Chondrocyte (in vitro differentiated cells): ENCODE results near the gene CTDSP1. TPM values are rescaled to one million over a fixed set of nuclear protein-coding genes. Genes with fewer than 3 reads are reported as not detected.

ENCODE experiments used
- DNase-seq: peaks from one replicate; pipeline ENCODE4 v3.0.0; 2021; ENCODE audit warnings: mixed read lengths, low spot score
- H3K27ac Mint-ChIP-seq: one replicate; pipeline ENCODE4 v1.8.0; 2021; ENCODE audit warnings: mild to moderate bottlenecking, moderate library complexity, mixed read lengths; ENCODE audit not compliant: unreplicated experiment
- H3K27me3 Mint-ChIP-seq: 2 replicates; pipeline ENCODE4 v1.8.0; 2021; ENCODE audit warnings: low read depth, mixed read lengths
- H3K36me3 Mint-ChIP-seq: 2 replicates; pipeline ENCODE4 v1.8.0; 2021; ENCODE audit warnings: low read depth, mixed read lengths
- H3K4me1 Mint-ChIP-seq: 2 replicates; pipeline ENCODE4 v1.8.0; 2021; ENCODE audit warnings: low read depth, mild to moderate bottlenecking, mixed read lengths
- H3K4me3 Mint-ChIP-seq: one replicate; pipeline ENCODE4 v1.8.0; 2021; ENCODE audit warnings: mild to moderate bottlenecking, moderate library complexity, mixed read lengths; ENCODE audit not compliant: unreplicated experiment
- H3K9me3 Mint-ChIP-seq: 2 replicates; pipeline ENCODE4 v1.8.0; 2021; ENCODE audit warnings: low read depth, mixed read lengths
- total RNA-seq: library from RNA; stranded (reverse); gene quantifications from 3 replicates; pipeline ENCODE4 v1.2.1, GENCODE V29; 2021
- TF ChIP-seq, protein P1 (sequence below): fragments of 200-600 bp; sonication (generic); IDR thresholded peaks from 2 replicates; pipeline ENCODE4 v1.5.0; 2021; ENCODE audit warnings: antibody characterized with exemption, mild to moderate bottlenecking, moderate library complexity

The CTDSP1 gene
- total RNA-seq, 1 donor from 2014 or later, result 95.3 TPM

- Mint-ChIP-seq H3K4me1 (peaks cover 35% of the 10 kb centered on the region), H3K36me3 (peaks cover 10% of the 10 kb centered on the region), H3K27me3 (no peaks in the 10 kb centered on the region), H3K9me3 (no peaks in the 10 kb centered on the region), H3K27ac (peak overlapping the region; percentile 51), H3K4me3 (no peak overlapping the region)
- TF ChIP-seq, protein P1, sequence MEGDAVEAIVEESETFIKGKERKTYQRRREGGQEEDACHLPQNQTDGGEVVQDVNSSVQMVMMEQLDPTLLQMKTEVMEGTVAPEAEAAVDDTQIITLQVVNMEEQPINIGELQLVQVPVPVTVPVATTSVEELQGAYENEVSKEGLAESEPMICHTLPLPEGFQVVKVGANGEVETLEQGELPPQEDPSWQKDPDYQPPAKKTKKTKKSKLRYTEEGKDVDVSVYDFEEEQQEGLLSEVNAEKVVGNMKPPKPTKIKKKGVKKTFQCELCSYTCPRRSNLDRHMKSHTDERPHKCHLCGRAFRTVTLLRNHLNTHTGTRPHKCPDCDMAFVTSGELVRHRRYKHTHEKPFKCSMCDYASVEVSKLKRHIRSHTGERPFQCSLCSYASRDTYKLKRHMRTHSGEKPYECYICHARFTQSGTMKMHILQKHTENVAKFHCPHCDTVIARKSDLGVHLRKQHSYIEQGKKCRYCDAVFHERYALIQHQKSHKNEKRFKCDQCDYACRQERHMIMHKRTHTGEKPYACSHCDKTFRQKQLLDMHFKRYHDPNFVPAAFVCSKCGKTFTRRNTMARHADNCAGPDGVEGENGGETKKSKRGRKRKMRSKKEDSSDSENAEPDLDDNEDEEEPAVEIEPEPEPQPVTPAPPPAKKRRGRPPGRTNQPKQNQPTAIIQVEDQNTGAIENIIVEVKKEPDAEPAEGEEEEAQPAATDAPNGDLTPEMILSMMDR, result no peak
- no peak for DNase-seq
Measured at GRCh38 chr2:218404351-218405085, 4.8 kb downstream of the CTDSP1 start.

DNA sequence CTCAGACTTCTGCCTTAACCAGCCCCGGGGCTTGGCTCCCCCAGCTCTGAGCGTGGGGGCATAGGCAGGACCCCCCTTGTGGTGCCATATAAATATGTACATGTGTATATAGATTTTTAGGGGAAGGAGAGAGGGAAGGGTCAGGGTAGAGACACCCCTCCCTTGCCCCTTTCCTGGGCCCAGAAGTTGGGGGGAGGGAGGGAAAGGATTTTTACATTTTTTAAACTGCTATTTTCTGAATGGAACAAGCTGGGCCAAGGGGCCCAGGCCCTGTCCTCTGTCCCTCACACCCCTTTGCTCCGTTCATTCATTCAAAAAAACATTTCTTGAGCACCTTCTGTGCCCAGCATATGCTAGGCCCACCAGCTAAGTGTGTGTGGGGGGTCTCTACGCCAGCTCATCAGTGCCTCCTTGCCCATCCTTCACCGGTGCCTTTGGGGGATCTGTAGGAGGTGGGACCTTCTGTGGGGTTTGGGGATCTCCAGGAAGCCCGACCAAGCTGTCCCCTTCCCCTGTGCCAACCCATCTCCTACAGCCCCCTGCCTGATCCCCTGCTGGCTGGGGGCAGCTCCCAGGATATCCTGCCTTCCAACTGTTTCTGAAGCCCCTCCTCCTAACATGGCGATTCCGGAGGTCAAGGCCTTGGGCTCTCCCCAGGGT is 5.5 kb downstream of the CTDSP1 start:
- H3K4me3 Mint-ChIP-seq, result no peak overlapping the region

DNA sequence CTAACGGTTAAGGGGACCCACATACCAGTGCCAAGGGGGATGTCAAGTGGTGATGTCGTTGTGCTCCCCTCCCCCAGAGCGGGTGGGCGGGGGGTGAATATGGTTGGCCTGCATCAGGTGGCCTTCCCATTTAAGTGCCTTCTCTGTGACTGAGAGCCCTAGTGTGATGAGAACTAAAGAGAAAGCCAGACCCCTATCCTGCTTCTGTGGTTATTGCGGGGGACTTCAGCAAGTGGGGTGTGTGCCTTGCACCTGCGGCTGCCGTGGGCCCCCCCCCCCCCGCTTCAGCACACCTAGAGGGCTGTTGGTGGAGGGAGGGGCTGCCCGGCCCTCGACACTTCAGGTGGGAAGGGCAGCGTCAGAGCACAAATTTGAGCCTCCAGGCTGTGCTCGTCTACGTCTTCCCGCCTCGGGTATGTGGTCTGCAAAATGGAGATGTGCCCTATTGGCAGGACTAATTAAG is 6.1 kb downstream of the CTDSP1 start:
- peak overlapping the region; percentile 81 for H3K27ac Mint-ChIP-seq
- no peak for DNase-seq
- peaks cover 35% of the 10 kb centered on the region for H3K4me1 Mint-ChIP-seq
- no peaks in the 10 kb centered on the region for H3K9me3 Mint-ChIP-seq
- no peaks in the 10 kb centered on the region for H3K27me3 Mint-ChIP-seq
- TF ChIP-seq, protein P1, result no peak
- peaks cover 10% of the 10 kb centered on the region for H3K36me3 Mint-ChIP-seq
- H3K4me3 Mint-ChIP-seq, result peak overlapping the region; percentile 65

More for the DNA sequence above, 5.5 kb downstream of the CTDSP1 start:
- peaks cover 35% of the 10 kb centered on the region for H3K4me1 Mint-ChIP-seq
- peaks cover 10% of the 10 kb centered on the region for H3K36me3 Mint-ChIP-seq
- DNase-seq, result no peak
- peak overlapping the region; percentile 81 for H3K27ac Mint-ChIP-seq
- TF ChIP-seq, protein P1, result no peak
- no peaks in the 10 kb centered on the region for H3K9me3 Mint-ChIP-seq
- no peaks in the 10 kb centered on the region for H3K27me3 Mint-ChIP-seq

DNA sequence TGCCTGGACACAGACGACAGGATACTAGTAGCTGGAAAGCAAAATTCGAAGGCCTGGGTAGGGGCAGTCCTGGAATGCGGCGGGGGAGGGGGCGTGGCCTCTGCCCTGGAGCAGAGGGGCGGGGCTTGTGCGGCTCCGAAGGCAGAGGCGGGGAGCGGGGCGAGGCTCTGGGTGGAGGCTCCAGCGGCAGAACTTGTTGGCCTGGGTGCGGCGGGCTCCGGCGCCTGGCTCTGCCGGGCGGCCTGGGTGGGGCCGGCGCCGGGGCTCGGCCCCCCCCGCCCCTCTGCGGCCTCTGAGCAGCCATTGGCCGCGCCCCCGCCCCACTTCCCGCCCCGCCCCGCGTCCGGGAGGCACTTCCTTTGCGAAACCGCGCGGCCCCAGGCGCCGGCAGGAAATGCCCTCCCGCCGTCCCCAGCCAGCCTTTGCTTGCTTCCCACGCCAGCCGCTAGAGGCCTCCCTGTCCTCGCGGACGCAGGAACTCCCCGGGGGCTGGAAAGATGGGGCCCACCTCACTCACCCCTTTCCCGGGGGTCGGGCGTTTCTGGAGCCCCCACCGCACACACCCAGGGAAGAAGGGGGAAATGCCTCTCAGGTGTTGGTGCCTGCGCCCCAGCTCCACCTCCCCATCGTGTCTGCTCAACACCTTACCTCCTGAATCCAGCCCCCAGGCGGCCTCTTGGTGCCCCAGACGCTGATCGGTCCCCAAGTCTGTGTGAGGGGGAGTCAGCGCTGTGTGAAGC is 6.7 kb downstream of the CTDSP1 start:
- Mint-ChIP-seq H3K9me3 (no peaks in the 10 kb centered on the region), H3K4me3 (peak overlapping the region; percentile 72), H3K36me3 (peaks cover 10% of the 10 kb centered on the region), H3K27me3 (no peaks in the 10 kb centered on the region), H3K4me1 (peaks cover 32% of the 10 kb centered on the region), H3K27ac (peak overlapping the region; percentile 81)
- TF ChIP-seq, protein P1, result peak; percentile 83
- peak; percentile 98 for DNase-seq
